Heart left ventricle (tissue), 16 donors: ENCODE measurements around the gene MUC3A. TPM values are rescaled to one million over a fixed set of nuclear protein-coding genes. Genes with fewer than 3 reads are reported as not detected.

Source experiments
- ATAC-seq, 4 donors: fragments of 200-7000 bp; cut with Tn5 transposase; one replicate each; pipeline ENCODE4 v1.9.1; 2020 to 2022; ENCODE audit warnings: moderate library complexity in 4 of 4, mild to moderate bottlenecking in 3 of 4, moderate number of reproducible peaks in 1 of 4
- DNase-seq, 5 donors: peaks; one replicate each; pipeline ENCODE4 v3.0.0-alpha.2; 2020
- H3K27ac ChIP-seq, 12 donors: fragments of 200-600 bp; sonication (generic) in 4 of 12; one replicate each; pipeline versions ENCODE4 v1.5.0 to v1.8.0; 2016 to 2022; ENCODE audit warnings: mild to moderate bottlenecking in 2 of 12
- H3K27me3 ChIP-seq, 9 donors: fragments of 200-600 bp; sonication (generic) in 2 of 9; one replicate each; pipeline versions ENCODE4 v1.5.1 to v1.8.0; 2016 to 2022; ENCODE audit warnings: mild to moderate bottlenecking in 3 of 9
- H3K36me3 ChIP-seq, 9 donors: fragments of 200-600 bp; sonication (generic) in 2 of 9; one replicate each; pipeline versions ENCODE4 v1.5.0 to v1.8.0; 2018 to 2022; ENCODE audit warnings: mild to moderate bottlenecking in 2 of 9
- H3K4me1 ChIP-seq, 12 donors: fragments of 200-600 bp; sonication (generic) in 4 of 12; one replicate each; pipeline versions ENCODE4 v1.5.0 to v1.8.0; 2016 to 2022; ENCODE audit warnings: mild to moderate bottlenecking in 3 of 12
- H3K4me3 ChIP-seq, 12 donors: fragments of 200-600 bp; sonication (generic) in 4 of 12; one replicate each; pipeline versions ENCODE4 v1.5.0 to v1.8.0; 2017 to 2022; ENCODE audit warnings: mild to moderate bottlenecking in 9 of 12, moderate library complexity in 4 of 12
- H3K9me3 ChIP-seq, 12 donors: fragments of 200-600 bp; sonication (generic) in 4 of 12; one replicate each; pipeline versions ENCODE4 v1.5.0 to v1.8.0; 2016 to 2022; ENCODE audit warnings: mild to moderate bottlenecking in 1 of 12
- CTCF ChIP-seq, 12 donors: fragments of 200-600 bp; sonication (generic) in 4 of 12; IDR thresholded peaks; one replicate each; pipeline versions ENCODE4 v1.5.0 to v1.8.0; 2018 to 2022; ENCODE audit warnings: antibody characterized with exemption in 12 of 12, mild to moderate bottlenecking in 5 of 12
- POLR2A ChIP-seq, 2 donors: fragments of 450-650 bp; IDR thresholded peaks; one replicate each; pipeline ENCODE4 v1.6.1; 2017; ENCODE audit warnings: antibody characterized with exemption in 2 of 2, mild to moderate bottlenecking in 2 of 2, moderate library complexity in 2 of 2
- WGBS, 4 donors: extraction: QIAGEN DNeasy Blood & Tissue Kit in 2 of 4; methylation state at CpG; one replicate each; pipeline versions ENCODE4 v1.1.5 to v1.1.7; 2013 to 2018; 5-methylcytosine and 5-hydroxymethylcytosine counted together
- intact Hi-C, 10 donors: fragments of 100-400 bp; cut with DNase I; formaldehyde crosslinking; loops; one replicate each; pipeline versions ENCODE4 v1.11.1 to v1.14.2; 2022
- polyA plus RNA-seq, 2 donors: library from polyadenylated mRNA; stranded (reverse); fragments of 200-250 nt; gene quantifications; one replicate each; pipeline ENCODE4 v1.2.3, GENCODE V29; 2013
- total RNA-seq, 9 donors: library from RNA; depleted of rRNA in 2 of 9; stranded (reverse); fragments of >200 nt in 2 of 9; fragmentation: NEBNext Ultra II Directional in 3 of 9; extraction: Animal tissue kit (Norgen Biotek cat#: 25700) in 3 of 9; gene quantifications; one replicate each; pipeline versions ENCODE4 v1.1.0 to v1.2.4, GENCODE V29; 2016 to 2023
- donor health status: ischemic (EF 13 %, LVEDD 7.1; RV severe dilation, severe dysfunction).
- donor health status: healthy with polysubstance abuse.
- donor health status: DM: no; HTN: yes; CAD: no.
- donor health status: DM: no; HTN: no; CAD: no.
- donor health status: ischemic (EF 25% LVEDD 6.9; RV normal size, moderate dysfunction).
- donor health status: ischemic (EF 25% LVEDD 5.7; RV mildly dilated, moderate dysfunction).
- donor health status: healthy.
- donor health status: DM: yes; HTN: yes; CAD: no.
- donor health status: ischemic (EF 35%, LVEDD 5.7; RV mildly dilated, moderate dysfunction).
- donor health status: nonischemic (EF 11% LVEDD 7.7; RV severe dilation, severe dysfunction).
- donor health status: DM: yes; HTN: yes; CAD: no.
- donor health status: PGD.
- donor health status: ischemic (EF 29% LVEDD 5.4; RV normal size, mild dysfunction).
- donor health status: nonischemic (EF 23%, LVEDD 6.1; RV moderate dilation, normal function).

The MUC3A gene
- total and polyA plus RNA-seq, 11 donors = 0.16 to 1.8 (median 0.45) TPM

GRCh38 chr7:100971111-100972001 lies 22.0 kb downstream of the MUC3A start:
- 44 to 54% (median 51%) methylated on average over 14 of the region's 14 CpGs for WGBS, 4 donors

GRCh38 chr7:100972002-100972347 lies 22.6 kb downstream of the MUC3A start:
- H3K4me1 ChIP-seq = peaks cover 0 to under 1% (median 0%) of the 10 kb centered on the region in 12 donors
- H3K27ac ChIP-seq = no peak overlapping the region
- H3K27me3 ChIP-seq = peaks cover 6 to 55% (median 18%) of the 10 kb centered on the region in 9 donors
- intact Hi-C loops = no loop called here
- no peaks in the 10 kb centered on the region for H3K36me3 ChIP-seq
- peaks cover 0 to 5% (median 0%) of the 10 kb centered on the region in 12 donors for H3K9me3 ChIP-seq
- ATAC-seq (no peak), DNase-seq (no peak)
- TF ChIP-seq CTCF (IDR thresholded peaks at IDR 0.05) (no peak), POLR2A (IDR thresholded peaks at IDR 0.05) (no peak)
- H3K4me3 ChIP-seq = no peak overlapping the region
- 46 to 54% (median 48%) methylated on average over 7 of the region's 7 CpGs for WGBS, 4 donors

More at GRCh38 chr7:100971111-100972001, 22.0 kb downstream of the MUC3A start:
- Histone ChIP-seq H3K27me3 (peaks cover 12 to 61% (median 24%) of the 10 kb centered on the region in 9 donors), H3K4me1 (peaks cover 0 to 7% (median 0%) of the 10 kb centered on the region in 12 donors), H3K9me3 (peaks cover 0 to 5% (median 0%) of the 10 kb centered on the region in 12 donors), H3K4me3 (no peak overlapping the region), H3K36me3 (no peaks in the 10 kb centered on the region), H3K27ac (no peak overlapping the region)
- intact Hi-C loops = no loop called here
- no peak for DNase-seq
- no peak for ATAC-seq
- TF ChIP-seq POLR2A (IDR thresholded peaks at IDR 0.05) (no peak), CTCF (IDR thresholded peaks at IDR 0.05) (no peak)

GRCh38 chr7:100974021-100974420 lies 24.7 kb downstream of the MUC3A start:
- intact Hi-C loops = no loop called here
- no peak for TF ChIP-seq CTCF (IDR thresholded peaks at IDR 0.05)
- no peak for TF ChIP-seq POLR2A (IDR thresholded peaks at IDR 0.05)

GRCh38 chr7:100975371-100975821 lies 26.1 kb downstream of the MUC3A start:
- WGBS, 4 donors = 65 to 73% (median 70%) methylated on average over 3 of the region's 3 CpGs
- Histone ChIP-seq H3K36me3 (no peaks in the 10 kb centered on the region), H3K9me3 (peaks cover 0 to 5% (median 0%) of the 10 kb centered on the region in 12 donors), H3K4me3 (no peak overlapping the region), H3K4me1 (no peaks in the 10 kb centered on the region), H3K27me3 (peaks cover 0 to 26% (median 0%) of the 10 kb centered on the region in 9 donors), H3K27ac (no peak overlapping the region)
- no peak for DNase-seq
- intact Hi-C loops = no loop called here
- no peak for TF ChIP-seq CTCF (IDR thresholded peaks at IDR 0.05)
- TF ChIP-seq POLR2A (IDR thresholded peaks at IDR 0.05) = no peak
- ATAC-seq = peak in 1 of 4 donors; percentile 29

More at GRCh38 chr7:100974021-100974420, 24.7 kb downstream of the MUC3A start:
- WGBS, 4 donors = 79 to 83% (median 82%) methylated on average over 2 of the region's 2 CpGs
- Histone ChIP-seq H3K27me3 (peaks cover 0 to 38% (median 5%) of the 10 kb centered on the region in 9 donors), H3K9me3 (peaks cover 0 to 5% (median 0%) of the 10 kb centered on the region in 12 donors), H3K27ac (no peak overlapping the region), H3K36me3 (no peaks in the 10 kb centered on the region), H3K4me3 (no peak overlapping the region), H3K4me1 (no peaks in the 10 kb centered on the region)
- DNase-seq = no peak
- no peak for ATAC-seq
